Smooth muscle cell (in vitro differentiated cells): Measurements from ENCODE around the gene PTK6. TPM values are rescaled to one million over a fixed set of nuclear protein-coding genes. Genes with fewer than 3 reads are reported as not detected.

Source experiments
- DNase-seq: peaks from one replicate; lab custom pipeline; 2025; ENCODE audit not compliant: unreplicated experiment; lab: John Stamatoyannopoulos, UW
- H2AFZ ChIP-seq: fragments of 200-600 bp; sonication (generic); 2 replicates; pipeline ENCODE4 v1.6.0; 2016; ENCODE audit warnings: antibody characterized with exemption, low read depth, mild to moderate bottlenecking
- H3F3A ChIP-seq: fragments of 200-600 bp; sonication (generic); 2 replicates; pipeline ENCODE4 v1.6.0; 2017; ENCODE audit warnings: antibody characterized with exemption, low read depth
- H3K27ac ChIP-seq: fragments of 200-600 bp; sonication (generic); 2 replicates; pipeline ENCODE4 v1.5.1; 2016; ENCODE audit warnings: low read depth, mild to moderate bottlenecking
- H3K27me3 ChIP-seq: fragments of 200-600 bp; sonication (generic); 2 replicates; pipeline ENCODE4 v1.6.1; 2016; ENCODE audit warnings: low read depth, mild to moderate bottlenecking
- H3K36me3 ChIP-seq: fragments of 200-600 bp; sonication (generic); 2 replicates; pipeline ENCODE4 v1.5.1; 2016; ENCODE audit warnings: low read depth
- H3K4me1 ChIP-seq: fragments of 200-600 bp; sonication (generic); 2 replicates; pipeline ENCODE4 v1.5.1; 2016; ENCODE audit warnings: low read depth
- H3K4me2 ChIP-seq: fragments of 200-600 bp; sonication (generic); 2 replicates; pipeline ENCODE4 v1.6.0; 2016; ENCODE audit warnings: mild to moderate bottlenecking
- H3K4me3 ChIP-seq: fragments of 200-600 bp; sonication (generic); 2 replicates; pipeline ENCODE4 v1.5.1; 2016; ENCODE audit warnings: mild to moderate bottlenecking
- H3K79me2 ChIP-seq: fragments of 200-600 bp; sonication (generic); 2 replicates; pipeline ENCODE4 v1.6.0; 2016; ENCODE audit warnings: low read depth, mild to moderate bottlenecking
- H3K9ac ChIP-seq: fragments of 200-600 bp; sonication (generic); 2 replicates; pipeline ENCODE4 v1.6.0; 2016; ENCODE audit warnings: low read depth
- H3K9me3 ChIP-seq: fragments of 200-600 bp; sonication (generic); replicated peaks from 2 replicates; pipeline ENCODE4 v1.5.1; 2016; ENCODE audit warnings: low read depth
- H4K20me1 ChIP-seq: fragments of 200-600 bp; sonication (generic); 2 replicates; pipeline ENCODE4 v1.6.0; 2016; ENCODE audit warnings: low read depth
- WGBS: methylation state at CpG from one replicate; pipeline ENCODE4 v1.1.7; 2016; ENCODE audit warnings: low lambda C conversion rate; 5-methylcytosine and 5-hydroxymethylcytosine counted together
- polyA plus RNA-seq: library from polyadenylated mRNA; unstranded; fragments of >200 nt; fragmentation: Nextera tagmentation; extraction: Ambion mirVana; gene quantifications from 2 replicates; pipeline ENCODE4 v1.2.1, GENCODE V29; 2016
- total RNA-seq: library from RNA; depleted of rRNA; stranded (reverse); fragments of >200 nt; gene quantifications from 2 replicates; pipeline ENCODE4 v1.2.3, GENCODE V29; 2014
- TF ChIP-seq, protein P1 (sequence below): fragments of 200-600 bp; sonication (generic); IDR thresholded peaks from 2 replicates; pipeline ENCODE4 v1.5.1; 2017; ENCODE audit warnings: borderline replicate concordance, mild to moderate bottlenecking, antibody characterized with exemption; ENCODE audit not compliant: insufficient read depth, poor library complexity, severe bottlenecking

PTK6 gene
- total and polyA plus RNA-seq, 2 experiments from 2014 or later: 0.05 TPM; not detected in 1

DNA sequence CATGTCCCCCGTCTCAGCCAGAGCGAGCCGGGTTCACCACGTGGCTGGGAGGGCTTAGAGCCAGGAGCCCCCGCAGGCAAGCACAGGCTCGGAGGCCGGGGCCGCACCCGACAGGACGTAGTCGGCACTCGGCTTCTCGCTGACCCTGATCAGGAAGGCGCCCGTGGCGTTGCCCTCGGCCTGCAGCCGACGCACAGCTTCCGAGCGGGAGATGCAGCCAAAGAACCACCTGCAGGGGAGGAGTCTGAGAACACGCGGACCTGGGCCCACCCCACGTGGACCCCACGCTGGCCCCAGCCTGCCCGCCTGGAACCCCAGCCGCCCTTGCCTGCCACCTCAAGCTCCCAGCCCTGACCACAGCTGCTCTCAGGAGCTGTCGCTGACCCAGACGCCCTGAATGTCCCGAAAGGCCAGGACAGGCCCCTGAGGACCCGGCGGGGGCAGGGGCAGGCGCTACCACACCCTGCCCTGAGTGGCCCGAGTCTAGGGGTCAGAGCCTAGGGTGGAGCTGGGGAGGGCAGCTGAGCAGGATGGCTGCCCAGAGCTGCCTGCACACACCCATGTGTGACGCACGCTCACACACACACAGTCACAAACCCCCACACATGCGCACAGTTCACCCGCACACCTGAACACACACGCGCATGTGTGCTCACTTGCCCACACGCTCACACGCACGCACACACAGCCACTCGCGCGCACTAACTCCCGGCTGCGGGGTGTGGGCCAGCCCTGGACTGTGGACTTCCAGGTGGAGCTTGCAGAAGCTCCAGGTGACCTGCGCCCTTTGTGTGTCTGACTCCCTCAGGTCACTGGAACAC, 2.1 kb downstream of the PTK6 start:
- TF ChIP-seq, protein P1, sequence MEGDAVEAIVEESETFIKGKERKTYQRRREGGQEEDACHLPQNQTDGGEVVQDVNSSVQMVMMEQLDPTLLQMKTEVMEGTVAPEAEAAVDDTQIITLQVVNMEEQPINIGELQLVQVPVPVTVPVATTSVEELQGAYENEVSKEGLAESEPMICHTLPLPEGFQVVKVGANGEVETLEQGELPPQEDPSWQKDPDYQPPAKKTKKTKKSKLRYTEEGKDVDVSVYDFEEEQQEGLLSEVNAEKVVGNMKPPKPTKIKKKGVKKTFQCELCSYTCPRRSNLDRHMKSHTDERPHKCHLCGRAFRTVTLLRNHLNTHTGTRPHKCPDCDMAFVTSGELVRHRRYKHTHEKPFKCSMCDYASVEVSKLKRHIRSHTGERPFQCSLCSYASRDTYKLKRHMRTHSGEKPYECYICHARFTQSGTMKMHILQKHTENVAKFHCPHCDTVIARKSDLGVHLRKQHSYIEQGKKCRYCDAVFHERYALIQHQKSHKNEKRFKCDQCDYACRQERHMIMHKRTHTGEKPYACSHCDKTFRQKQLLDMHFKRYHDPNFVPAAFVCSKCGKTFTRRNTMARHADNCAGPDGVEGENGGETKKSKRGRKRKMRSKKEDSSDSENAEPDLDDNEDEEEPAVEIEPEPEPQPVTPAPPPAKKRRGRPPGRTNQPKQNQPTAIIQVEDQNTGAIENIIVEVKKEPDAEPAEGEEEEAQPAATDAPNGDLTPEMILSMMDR: no peak
- Histone ChIP-seq H3K9me3 (no peaks in the 10 kb centered on the region), H2AFZ (no peak overlapping the region), H3F3A (no peaks in the 10 kb centered on the region), H3K4me2 (no peak overlapping the region), H3K36me3 (no peaks in the 10 kb centered on the region), H3K27me3 (no peaks in the 10 kb centered on the region), H3K4me3 (no peak overlapping the region), H3K4me1 (peaks cover 3% of the 10 kb centered on the region), H3K27ac (no peak overlapping the region), H4K20me1 (no peaks in the 10 kb centered on the region), H3K9ac (no peak overlapping the region), H3K79me2 (no peaks in the 10 kb centered on the region)
- WGBS: 91% methylated on average over 31 of the region's 49 CpGs
- DNase-seq: no peak

DNA sequence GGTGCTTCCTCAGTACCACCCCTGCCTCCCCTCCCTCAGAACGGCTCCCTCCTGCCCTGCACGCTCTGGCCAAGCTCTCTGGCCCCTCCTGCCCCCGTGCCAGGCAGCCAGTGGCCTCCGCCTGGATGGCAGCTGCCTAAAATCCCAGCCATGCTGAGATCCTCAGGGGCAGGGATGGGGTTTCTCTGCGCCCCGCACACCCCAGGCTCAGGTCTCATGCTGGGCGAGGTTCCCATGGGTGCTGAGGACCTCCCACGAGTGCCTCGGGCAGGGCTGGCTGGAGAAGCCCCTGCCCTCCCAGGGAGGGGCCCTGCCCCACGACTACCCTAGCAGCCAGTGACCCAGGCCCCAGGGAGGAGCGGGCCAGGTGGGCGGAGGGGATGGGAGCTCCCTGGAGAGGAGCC, 2.7 kb downstream of the PTK6 start:
- peaks cover 3% of the 10 kb centered on the region for H3K4me1 ChIP-seq
- no peak overlapping the region for H3K4me3 ChIP-seq
- no peaks in the 10 kb centered on the region for H3F3A ChIP-seq
- TF ChIP-seq, protein P1: no peak
- no peak overlapping the region for H2AFZ ChIP-seq
- H4K20me1 ChIP-seq: no peaks in the 10 kb centered on the region
- 92% methylated on average over 12 of the region's 12 CpGs for WGBS
- DNase-seq: no peak
- no peaks in the 10 kb centered on the region for H3K9me3 ChIP-seq
- no peak overlapping the region for H3K9ac ChIP-seq
- no peaks in the 10 kb centered on the region for H3K36me3 ChIP-seq
- no peaks in the 10 kb centered on the region for H3K79me2 ChIP-seq
- no peak overlapping the region for H3K27ac ChIP-seq
- no peaks in the 10 kb centered on the region for H3K27me3 ChIP-seq
- H3K4me2 ChIP-seq: no peak overlapping the region

DNA sequence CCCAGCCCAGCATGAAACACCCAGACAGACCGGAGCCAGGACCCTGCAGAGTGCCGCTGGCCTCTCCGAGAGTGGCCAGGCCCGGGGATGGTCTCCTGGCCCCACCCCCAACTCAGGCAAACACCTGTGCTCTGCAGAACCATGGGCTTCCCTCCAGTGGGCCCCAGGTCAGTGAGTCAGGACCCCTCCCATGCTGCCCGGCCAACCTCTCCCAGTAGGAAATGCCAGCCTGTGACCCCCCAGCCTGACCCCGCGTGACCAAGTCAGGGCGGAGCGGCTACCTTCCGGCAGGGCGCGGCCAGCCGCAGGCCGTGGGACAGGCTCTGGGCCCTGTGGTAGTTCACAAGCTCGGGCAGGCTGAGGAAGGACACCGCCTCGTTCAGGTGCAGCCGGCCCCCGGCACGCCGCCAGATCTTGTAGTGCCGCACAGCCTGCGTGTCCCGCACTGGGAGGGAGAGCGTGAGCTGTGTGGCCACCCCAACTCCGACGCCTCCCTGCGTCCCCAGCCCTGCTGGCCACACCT, 3.2 kb downstream of the PTK6 start:
- TF ChIP-seq, protein P1: no peak
- Histone ChIP-seq H3K27me3 (no peaks in the 10 kb centered on the region), H3F3A (no peaks in the 10 kb centered on the region), H4K20me1 (no peaks in the 10 kb centered on the region), H2AFZ (no peak overlapping the region), H3K4me3 (no peak overlapping the region), H3K9me3 (no peaks in the 10 kb centered on the region), H3K36me3 (no peaks in the 10 kb centered on the region), H3K4me2 (no peak overlapping the region), H3K79me2 (no peaks in the 10 kb centered on the region), H3K27ac (no peak overlapping the region), H3K4me1 (peaks cover 3% of the 10 kb centered on the region), H3K9ac (no peak overlapping the region)
- DNase-seq: no peak
- WGBS: 87% methylated on average over 28 of the region's 28 CpGs
